HG02981 (cell line): Measurements from ENCODE around the gene SSH3.
"Not testable (repeated sequence)": the region's sequence is repeated elsewhere in the genome, so short reads cannot be mapped to it uniquely, and the experiment has no call there.

Experiments used
- ATAC-seq: cut with Tn5 transposase; IDR thresholded peaks from one replicate; pipeline ENCODE4 v1.9.1; 2021; ENCODE audit warnings: mild to moderate bottlenecking, moderate library complexity; ENCODE audit not compliant: unreplicated experiment

The SSH3 gene

DNA sequence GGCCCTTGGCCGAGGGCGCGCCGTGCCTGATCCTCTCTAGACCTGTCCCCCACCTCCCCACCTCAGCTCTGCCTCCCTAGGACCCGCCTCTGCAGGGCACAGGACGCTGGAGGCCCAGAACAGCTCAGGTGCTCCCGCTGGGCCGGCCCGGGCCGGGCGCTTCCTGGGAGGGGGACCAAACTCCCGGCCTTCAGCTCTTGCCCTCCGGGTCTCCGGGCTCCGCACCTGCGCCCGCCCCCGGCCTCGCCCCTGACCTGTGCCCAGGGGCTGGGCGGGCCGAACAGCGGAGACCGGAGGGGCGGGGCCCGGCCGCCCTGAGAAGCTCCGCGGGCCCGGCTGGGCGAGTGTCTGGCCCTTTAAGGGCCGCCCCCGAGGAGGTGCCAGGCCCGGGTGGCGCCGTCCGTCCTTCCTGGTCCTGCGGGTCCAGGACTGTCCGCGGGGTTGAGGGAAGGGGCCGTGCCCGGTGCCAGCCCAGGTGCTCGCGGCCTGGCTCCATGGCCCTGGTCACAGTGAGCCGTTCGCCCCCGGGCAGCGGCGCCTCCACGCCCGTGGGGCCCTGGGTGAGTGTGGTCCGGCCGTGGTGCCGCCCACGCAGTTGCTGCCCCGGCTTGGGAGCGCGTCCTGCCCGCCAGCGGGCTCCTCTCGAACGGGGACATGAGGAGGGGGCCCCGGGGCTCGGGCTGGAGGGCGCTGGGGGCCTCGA, at the start of gene SSH3:
Gene SSH3, plus strand, starts transcription at position 399 of the 703 bp plus-strand sequence. Its CDS starts 96 bp downstream, at position 495.
- no peak for ATAC-seq

DNA sequence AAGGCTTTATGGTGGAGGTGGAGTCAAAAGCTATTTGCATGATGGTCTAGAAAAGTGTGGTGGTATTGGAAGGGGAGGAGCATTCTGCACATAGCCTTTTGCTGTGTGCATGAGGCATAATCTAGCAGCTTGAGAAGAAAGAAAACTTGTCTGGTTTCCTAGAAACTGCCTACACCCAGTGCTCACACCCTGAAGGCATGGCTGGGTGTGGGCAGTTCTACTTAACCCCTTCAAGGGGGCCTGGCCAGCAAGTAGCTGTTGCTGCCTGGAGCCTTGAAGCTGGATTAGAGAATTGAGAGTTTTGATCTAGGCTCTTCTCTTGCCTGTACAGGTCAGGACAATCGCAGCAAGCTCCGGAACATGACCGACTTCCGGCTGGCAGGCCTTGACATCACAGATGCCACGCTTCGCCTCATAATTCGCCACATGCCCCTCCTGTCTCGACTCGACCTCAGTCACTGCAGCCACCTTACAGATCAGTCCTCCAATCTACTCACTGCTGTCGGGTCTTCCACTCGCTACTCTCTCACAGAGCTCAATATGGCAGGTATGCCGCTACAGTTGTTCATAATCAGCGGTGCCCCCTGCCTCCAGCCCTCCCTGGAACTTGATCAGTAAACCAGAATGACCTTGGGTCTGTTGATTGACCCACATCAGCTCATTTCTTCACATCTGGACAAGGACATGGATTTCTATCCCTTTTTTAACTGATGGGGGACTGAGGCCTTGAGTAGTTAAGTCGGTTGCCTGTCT, 49.3 kb upstream of the SSH3 start:
- ATAC-seq, result no peak

- ATAC-seq, result no peak
Observed at GRCh38 chr11:67254798-67255197, 48.5 kb upstream of the SSH3 start.

DNA sequence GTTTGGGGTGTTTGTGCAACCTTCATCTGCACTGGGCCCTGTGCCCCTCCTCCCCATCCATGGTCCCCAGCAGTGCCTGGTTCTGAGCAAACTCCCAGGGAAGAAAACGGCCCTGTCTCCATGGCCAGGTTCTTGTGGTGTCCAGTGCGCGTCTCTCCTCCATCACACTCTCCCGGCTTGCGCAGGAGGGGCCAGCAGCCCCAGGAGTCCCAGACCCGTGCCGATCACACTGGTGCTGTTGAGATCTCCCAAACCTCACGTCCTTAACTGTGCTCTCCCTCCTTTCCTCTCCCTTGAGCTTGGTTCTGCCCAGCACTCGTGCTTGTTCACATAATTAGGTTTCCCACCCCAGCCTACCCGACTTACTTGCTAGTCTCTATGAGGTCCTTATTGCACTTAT, 48.0 kb upstream of the SSH3 start:
- no peak for ATAC-seq

- ATAC-seq, result no peak
Observed at GRCh38 chr11:67255864-67256263, 47.5 kb upstream of the SSH3 start.

DNA sequence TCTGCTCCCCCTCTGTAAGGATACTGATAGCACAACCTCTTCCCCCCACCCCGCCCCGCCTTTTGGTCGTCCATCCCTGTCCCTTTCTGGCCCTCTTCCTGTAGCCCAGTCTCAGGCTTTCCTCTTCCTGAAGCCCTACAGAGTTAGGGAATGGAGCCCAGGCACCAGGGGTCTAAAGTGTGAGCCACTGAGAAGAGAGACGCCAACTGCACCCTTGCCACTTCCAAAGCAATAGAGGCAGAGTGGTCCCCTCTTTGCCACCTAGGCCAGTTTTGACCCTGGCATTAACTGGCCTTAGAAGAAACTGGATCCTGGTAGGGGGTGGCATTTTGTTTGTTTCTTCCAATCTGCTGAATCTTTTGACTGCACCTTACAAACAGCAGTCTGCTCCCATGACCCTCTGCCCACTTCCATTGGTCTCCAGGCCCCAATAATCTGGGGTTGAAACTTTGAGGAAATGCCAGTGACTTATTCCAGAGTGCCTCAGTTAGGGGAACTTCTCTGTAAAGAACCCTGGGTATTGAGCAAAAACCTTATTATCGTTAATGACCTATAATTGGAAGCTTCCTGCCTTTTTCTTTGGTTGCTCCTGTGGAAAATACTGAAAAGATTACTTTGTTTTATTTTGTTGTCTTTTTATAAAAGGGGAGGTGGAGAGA, 46.7 kb upstream of the SSH3 start:
- ATAC-seq, result no peak

DNA sequence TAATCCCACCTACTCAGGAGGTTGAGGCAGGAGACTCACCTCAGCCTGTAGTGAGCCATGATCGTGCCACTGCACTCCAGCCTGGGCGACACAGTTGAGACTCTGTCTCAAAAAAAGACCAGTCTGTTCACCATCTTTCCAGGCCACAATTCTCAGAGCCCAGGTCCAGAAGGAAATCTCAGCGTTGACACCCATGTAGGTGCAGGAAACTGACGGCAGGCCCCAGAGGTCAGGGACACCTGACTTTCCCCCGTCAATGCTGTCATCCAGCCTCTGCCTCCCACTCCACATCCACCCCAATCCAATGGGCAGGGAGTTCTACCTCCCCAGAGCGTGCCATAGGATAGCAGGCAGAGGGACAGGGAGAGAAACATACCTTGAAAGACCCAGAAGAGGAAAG, 42.9 kb upstream of the SSH3 start:
- ATAC-seq, result no peak

DNA sequence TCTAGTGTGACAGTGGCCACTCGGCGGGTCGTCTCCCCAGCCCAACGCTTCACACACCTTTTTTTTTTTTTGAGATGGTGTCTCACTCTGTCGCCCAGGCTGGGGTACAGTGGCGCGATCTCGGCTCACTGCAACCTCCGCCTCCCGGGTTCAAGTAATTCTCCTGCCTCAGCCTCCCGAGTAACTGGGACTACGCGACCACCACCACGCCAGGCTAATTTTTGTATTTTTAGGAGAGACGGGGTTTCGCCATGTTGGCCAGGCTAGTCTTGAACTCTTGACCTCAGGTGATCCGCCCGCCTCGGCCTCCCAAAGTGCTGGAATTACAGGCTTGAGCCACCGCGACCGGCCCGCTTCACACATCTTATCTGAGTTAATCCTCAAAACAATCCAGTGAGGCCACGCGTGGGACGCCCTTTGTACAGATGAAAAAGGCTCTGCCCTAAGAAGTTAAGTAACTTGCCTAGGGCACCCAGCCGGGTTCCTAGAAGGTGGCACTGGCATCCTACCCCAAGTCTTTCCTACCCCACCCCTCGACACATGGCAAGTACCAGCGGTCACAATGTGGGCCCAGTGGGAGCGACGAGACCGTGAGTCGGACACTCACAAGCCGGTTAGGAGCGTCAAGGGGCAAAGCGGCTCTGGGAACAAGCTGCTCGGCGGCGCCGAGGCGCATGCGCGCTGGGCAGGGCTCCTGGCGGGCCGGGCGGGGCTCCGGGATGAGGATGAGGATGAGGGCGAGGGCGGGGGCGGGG, 42.3 kb upstream of the SSH3 start:
- not testable (repeated sequence) for ATAC-seq

DNA sequence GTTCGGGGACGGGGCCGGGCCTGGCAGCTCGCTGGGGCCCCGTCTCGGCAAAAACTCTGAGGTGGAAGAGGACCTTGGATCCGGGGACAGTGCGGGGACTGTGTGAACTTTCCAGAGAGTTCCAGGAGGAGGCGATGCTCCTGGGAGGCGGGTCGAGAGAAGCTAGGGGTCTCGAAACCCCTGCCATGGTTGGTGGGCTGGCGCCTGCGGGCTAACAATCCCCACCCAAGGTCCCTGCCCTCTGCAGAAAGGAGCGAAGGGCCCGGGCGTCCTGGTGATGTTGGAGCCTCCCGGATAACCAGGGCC, 41.7 kb upstream of the SSH3 start:
- ATAC-seq, result no peak

DNA sequence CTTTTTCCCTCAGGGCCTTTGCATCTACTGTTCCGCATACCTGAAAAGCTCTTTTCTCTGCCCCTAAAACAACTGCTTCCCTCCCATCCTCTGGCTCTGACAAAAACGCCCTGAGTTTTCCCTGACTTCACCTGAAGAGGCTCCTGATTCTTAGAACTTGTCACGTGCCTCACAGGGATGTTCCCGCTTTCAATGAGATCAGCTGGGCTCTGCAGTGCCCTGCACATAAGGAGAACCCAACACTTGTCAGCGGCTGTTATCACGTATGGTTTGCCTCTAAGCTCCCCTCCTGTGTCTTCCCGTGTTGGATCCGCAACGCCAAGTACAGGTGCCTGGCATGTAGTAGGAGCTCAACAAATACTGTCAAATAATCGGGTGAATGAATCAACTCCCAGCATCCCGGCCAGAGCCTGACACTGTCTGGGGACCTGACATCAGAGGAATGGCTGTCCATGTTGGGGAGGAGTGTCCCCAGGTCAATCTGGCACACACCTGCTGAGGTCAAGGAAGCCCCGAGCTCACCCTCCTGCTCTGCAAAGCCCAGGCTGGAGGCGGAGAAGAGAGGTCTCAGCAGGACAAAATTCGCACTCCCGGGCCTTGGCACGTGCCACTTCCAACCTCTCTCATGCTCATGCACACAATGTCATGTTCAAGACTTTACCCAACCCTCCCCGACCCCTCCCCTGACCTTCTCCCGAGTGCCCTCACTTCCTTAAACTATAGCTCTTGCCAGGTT, 41.2 kb upstream of the SSH3 start:
- no peak for ATAC-seq

GRCh38 chr11:67262731-67263675, 40.3 kb upstream of the SSH3 start:
- no peak for ATAC-seq

GRCh38 chr11:67264260-67264659, 39.1 kb upstream of the SSH3 start:
- ATAC-seq, result no peak

- no peak for ATAC-seq
Observed at GRCh38 chr11:67264877-67265632, 38.3 kb upstream of the SSH3 start.

DNA sequence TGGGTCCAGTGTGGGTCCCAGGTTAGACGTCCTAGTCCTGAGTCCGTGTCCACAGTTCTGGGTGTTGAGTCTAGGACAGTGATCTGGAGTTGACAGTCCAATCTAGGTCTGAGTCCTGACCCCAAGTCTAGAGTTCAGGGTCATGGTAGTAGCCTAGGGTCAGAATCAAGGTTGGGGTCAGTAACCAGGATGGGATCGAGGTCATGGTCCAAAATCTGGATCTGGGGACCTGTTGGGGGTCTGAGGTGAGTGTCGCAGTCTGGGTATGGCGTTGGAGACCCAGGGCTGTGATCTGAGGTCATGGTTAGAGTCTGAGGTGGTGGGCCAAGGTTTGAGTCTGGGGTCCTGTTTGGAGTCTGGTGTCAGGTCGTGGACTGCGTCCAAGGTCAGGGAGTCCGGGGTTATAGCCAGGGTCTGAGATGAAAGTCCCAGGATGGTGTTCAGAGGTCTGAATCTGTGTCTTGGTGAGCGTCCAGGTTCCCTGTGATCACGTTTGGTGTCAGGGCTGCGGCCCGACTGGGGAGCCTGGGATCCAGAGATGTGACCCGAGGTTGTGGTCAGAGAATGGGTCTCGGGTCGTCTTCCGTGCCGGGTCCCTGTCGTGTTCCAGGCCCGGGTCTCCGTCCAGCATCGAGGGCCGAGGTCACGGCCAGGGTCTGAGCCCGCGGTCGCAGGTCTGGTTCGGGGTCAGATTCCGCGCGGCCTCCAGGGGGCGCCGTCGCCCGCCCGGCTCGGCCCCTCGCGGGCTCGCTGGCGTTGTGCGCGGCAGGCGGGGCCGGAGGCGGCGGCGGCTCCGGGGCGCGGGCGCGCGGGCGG, 37.5 kb upstream of the SSH3 start:
- peak; percentile 44 for ATAC-seq

DNA sequence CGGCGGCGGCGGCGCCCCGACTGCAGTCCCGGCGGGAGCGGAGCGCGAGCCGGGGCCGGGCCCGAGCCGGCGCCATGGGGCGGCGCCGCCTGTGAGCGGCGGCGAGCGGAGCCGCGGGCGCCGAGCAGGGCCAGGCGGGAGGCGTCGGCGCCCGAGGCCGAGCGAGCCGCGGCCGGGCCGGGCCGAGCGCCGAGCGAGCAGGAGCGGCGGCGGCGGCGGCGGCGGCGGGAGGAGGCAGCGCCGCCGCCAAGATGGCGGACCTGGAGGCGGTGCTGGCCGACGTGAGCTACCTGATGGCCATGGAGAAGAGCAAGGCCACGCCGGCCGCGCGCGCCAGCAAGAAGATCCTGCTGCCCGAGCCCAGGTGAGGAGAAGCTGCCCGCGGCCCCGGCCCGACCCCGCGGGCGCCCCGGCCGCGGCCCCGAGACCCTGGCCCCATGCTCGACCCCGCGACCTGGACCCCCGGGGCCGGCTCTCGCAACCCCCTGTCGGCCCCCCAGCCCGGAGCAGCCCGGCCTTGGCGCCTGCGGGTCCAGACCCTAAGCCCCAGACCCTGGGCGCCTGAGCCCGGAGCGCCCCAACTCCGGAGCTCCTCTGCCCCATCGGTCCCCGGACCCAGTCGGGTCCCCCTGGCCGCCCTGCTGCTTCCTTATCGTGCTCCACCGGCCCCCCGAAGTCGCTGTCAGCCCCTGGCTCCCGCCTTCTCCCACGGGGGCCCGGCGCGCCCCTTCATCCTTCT, 36.7 kb upstream of the SSH3 start, which contains the start of gene GRK2:
Gene GRK2, plus strand, starts transcription at position 25 of the 739 bp plus-strand sequence. Its CDS starts 227 bp downstream, at position 252.
- ATAC-seq, result peak; percentile 15

GRCh38 chr11:67267188-67268080, 35.9 kb upstream of the SSH3 start:
- ATAC-seq, result no peak
